ENCODE measurements around the gene BBS4.
"Not testable (repeated sequence)": the region's sequence is repeated elsewhere in the genome, so short reads cannot be mapped to it uniquely, and the experiment has no call there.

BBS4 gene

DNA sequence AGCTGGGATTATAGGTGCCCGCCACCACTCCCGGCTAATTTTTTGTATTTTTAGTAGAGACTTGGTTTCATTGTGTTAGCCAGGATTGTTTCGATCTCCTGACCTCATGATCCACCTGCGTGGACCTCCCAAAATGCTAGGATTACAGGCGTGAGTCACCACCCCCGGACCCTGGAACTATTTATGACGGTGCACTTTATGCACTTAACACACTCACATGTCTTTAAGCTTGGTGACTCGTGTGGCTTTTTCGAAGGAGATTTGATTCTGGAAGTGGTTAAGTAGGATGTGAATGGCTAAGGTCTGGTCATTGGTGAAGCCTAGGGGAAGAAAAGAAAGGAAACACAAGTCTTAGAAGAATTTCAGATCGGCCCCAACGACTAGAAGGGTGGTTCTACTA, 20.3 kb downstream of the BBS4 start:
- no peak for DNase-seq

- DNase-seq, result not testable (repeated sequence)
These were observed 22.7 kb downstream of the BBS4 start for GRCh38 chr15:72708551-72709303.

GRCh38 chr15:72722071-72722696, 36.2 kb downstream of the BBS4 start:
- DNase-seq, result peak; percentile 1 to 63 (median 25)

DNA sequence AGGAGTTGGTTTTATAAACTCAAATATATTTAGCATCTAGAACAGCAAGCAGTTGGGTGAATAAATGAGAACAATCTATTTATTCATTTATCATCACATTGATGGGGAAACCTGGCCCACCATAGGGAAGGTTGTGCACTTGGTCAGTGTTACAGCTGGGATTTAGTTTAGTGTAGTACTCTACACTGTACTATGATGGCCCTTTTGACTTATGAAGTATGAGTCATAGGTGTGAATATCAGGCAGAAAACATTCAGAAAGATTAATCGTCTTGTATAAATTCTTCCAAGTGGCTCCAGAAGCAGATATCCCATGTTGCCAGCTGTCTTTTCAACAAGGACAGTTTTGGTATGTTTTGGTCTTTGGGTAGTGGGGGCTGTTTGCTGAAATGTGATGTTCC, 38.0 kb downstream of the BBS4 start:
- no peak for DNase-seq

DNA sequence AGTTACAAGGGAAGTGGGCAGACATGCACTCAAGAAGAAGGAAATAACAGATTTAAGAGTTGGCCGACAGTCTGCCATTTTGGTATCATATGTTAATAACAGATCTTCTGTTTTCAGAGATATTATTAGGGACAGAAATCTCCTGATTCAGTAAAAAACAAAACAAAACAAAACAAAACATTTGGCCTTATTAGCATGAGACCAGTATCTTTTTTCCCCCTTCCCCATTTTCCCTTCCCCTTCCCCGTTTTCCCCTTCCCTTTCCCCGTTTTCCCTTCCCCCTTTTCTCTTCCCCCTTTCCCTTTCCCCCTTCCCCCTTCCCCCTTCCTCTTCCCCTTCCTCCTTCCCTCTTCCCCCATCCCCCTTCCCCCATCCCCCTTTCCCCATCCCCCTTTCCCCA, 39.4 kb downstream of the BBS4 start:
- no peak for DNase-seq

DNA sequence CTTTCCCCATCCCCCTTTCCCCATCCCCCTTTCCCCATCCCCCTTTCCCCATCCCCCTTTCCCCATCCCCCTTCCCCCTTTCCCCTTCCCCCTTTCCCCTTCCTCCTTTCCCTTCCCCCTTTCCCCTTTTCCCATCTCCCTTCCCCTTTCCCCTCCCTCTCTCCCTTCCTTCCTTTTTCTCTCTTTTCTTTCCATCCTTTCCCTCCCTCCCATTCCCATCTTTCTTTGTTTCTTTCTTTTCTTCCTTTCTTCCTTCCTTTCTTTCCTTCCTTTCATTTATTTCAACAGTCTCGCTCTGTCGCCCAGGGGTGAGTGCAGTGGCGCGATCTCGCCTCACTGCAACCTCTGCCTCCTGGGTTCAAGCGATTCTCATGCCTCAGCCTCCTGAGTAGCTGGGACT, 39.8 kb downstream of the BBS4 start:
- DNase-seq, result not testable (repeated sequence)

GRCh38 chr15:72727154-72727553, 41.1 kb downstream of the BBS4 start:
- no peak for DNase-seq

GRCh38 chr15:72728249-72728648, 42.2 kb downstream of the BBS4 start:
- DNase-seq, result not testable (repeated sequence)

- no peak for DNase-seq
These were observed 42.8 kb downstream of the BBS4 start for GRCh38 chr15:72728821-72729220.

- no peak for DNase-seq
These were observed 46.1 kb downstream of the BBS4 start for GRCh38 chr15:72732086-72732485.

GRCh38 chr15:72732516-72732915, 46.5 kb downstream of the BBS4 start:
- no peak for DNase-seq

- no peak for DNase-seq
These were observed 48.1 kb downstream of the BBS4 start for GRCh38 chr15:72733941-72734738.

- DNase-seq, result no peak
These were observed 49.1 kb downstream of the BBS4 start for GRCh38 chr15:72735111-72735510.

GRCh38 chr15:72737061-72737460, 51.1 kb downstream of the BBS4 start:
- no peak for DNase-seq

GRCh38 chr15:72737723-72738122, 51.7 kb downstream of the BBS4 start:
- DNase-seq, result no peak

DNA sequence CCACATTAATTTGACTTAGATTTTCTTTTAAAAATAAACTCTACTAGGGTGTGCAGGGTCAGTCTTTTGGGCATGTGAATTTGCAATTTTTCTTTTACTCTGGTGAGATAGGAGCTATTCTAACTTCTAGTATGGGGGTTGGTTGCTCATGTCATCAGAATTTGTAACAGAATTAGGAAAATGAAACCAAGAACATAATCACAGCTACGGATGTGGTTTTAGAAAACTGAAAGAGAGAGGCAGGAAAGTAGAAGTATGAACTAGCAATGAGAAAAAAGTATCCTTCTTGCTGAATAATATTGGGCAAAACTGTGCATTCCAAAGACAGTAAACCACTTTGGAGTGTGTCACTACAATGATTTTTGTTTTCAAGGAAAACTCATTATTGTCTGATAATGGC, 54.2 kb downstream of the BBS4 start:
- DNase-seq, result no peak

DNA sequence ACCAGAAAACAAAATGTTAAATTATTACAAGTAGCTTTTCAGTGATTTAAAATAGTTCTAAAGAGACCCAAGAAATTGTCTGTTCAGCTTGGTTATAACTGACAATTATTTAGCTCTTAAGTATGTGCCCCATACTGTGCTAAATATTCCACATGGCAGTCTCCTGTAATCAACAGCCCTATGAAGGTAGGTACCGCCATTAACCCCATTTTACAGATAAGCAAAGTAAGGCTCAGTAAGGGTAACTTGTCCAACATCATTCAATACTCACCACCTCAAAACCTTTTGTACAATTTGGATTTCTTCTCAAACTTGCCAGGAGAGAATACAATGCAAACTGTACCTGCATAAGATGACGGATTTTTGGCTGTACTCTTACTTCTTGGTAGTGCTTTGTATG, 63.7 kb downstream of the BBS4 start:
- no peak for DNase-seq

DNA sequence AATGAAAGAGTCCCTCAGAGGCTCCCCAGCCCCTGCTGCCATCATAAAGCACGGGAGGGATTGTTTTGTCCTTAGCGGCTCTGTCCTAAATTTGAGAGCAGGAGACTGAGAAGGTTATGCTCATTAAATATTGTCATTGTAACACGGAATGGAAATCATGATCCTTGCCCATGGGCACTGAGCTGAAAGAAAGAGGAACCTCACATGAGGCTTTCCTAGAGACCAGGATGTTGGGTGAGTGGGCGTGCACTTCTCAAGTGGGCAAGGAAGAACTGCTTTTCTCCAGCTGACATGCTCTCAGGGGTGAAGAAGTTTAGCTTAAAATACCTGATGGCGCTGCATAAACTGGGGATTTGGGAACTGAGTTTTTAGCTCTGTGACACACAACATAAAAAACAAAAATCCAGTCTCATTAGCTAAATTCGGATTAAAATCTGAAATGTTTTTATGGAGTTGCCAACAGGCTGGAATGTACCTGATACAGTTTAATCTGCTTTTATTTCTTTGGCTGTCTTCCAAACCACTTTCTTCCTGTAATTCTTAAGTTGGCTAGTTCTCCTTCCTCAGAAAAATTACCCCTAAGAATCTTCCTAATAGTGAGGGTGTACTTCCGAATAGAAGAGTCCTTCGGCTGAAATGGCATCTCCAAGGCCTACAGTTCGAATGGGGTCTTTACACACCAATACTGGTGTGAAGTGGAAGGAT, 65.9 kb downstream of the BBS4 start:
- no peak for DNase-seq

GRCh38 chr15:72754096-72754495, 68.1 kb downstream of the BBS4 start:
- DNase-seq, result no peak

GRCh38 chr15:72758182-72758581, 72.2 kb downstream of the BBS4 start:
- no peak for DNase-seq

GRCh38 chr15:72760590-72761260, 74.7 kb downstream of the BBS4 start:
- DNase-seq, result no peak

- DNase-seq, result no peak
These were observed 78.6 kb downstream of the BBS4 start for GRCh38 chr15:72764656-72765055.

DNA sequence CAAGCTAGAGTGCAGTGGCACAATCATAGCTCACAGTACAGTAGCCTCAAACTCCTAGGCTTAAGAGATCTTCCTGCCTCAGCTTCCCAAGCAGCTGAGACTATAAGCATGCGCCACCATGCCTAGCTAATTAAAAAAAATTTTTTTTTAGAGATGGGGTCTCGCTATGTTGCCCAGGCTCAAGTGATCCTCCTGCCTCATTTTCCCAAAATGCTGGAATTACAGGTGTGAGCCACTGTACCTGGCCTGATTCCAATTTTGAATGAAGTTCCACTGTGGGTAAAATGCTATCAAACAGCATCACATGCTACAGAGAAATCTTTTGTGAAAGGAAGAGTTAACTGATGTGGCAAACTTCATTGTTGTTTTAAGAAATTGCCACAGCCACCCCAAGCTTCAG, 80.0 kb downstream of the BBS4 start:
- no peak for DNase-seq

All from activated naive CD4-positive, alpha-beta T cell (primary cell).